Panc1 (cell line): ENCODE results near the gene NDE1. TPM values are rescaled to one million over a fixed set of nuclear protein-coding genes. Genes with fewer than 3 reads are reported as not detected.

Experiments
- ATAC-seq: fragments of 200-7000 bp; cut with Tn5 transposase; 2 replicates; pipeline ENCODE4 v1.9.1; 2020; ENCODE audit warnings: mild to moderate bottlenecking, moderate library complexity
- BruUV-seq: library from RNA; stranded (reverse); fragments of 400-500 nt; replicated peaks from 2 replicates; lab custom pipeline; 2021; lab: Mats Ljungman, UMichigan
- CTCF ChIA-PET: fragments of 300-600 bp; sonication (Branson Sonifier 250); formaldehyde crosslinking; loops from one replicate; lab custom pipeline; 2022; ENCODE audit warnings: antibody characterized with exemption; lab: Charles Lee
- POLR2A ChIA-PET: fragments of 300-600 bp; sonication (Branson Sonifier 250); formaldehyde crosslinking; loops from one replicate; lab custom pipeline; 2022; ENCODE audit warnings: antibody characterized with exemption; lab: Charles Lee
- DNase-seq: peaks from one replicate; pipeline ENCODE4 v3.0.0-alpha.2; 2010; ENCODE audit warnings: low read depth, low spot score
- H3K27ac ChIP-seq: 2 replicates; pipeline ENCODE4 v1.5.1; 2011; ENCODE audit warnings: mild to moderate bottlenecking, low read length, inconsistent platforms
- H3K27me3 ChIP-seq: fragments of 200-500 bp; sonication (Bioruptor generic); 2 replicates; pipeline ENCODE4 v1.6.0; 2014; ENCODE audit warnings: low read length, inconsistent platforms; ENCODE audit not compliant: control insufficient read depth, insufficient read depth
- H3K36me3 ChIP-seq: fragments of 200-500 bp; sonication (Bioruptor generic); 2 replicates; pipeline ENCODE4 v1.5.1; 2014; ENCODE audit warnings: inconsistent platforms, mild to moderate bottlenecking, low read length, moderate library complexity; ENCODE audit not compliant: control insufficient read depth, insufficient read depth
- H3K4me1 ChIP-seq: 2 replicates; pipeline ENCODE4 v1.5.1; 2011; ENCODE audit warnings: inconsistent platforms, mild to moderate bottlenecking, low read length, moderate library complexity; ENCODE audit not compliant: control insufficient read depth, insufficient read depth
- H3K4me3 ChIP-seq, 2 experiments: 2 replicates each; pipeline ENCODE4 v1.5.1; 2011 to 2012; ENCODE audit warnings: low read depth in 2 of 2, low read length in 2 of 2, mild to moderate bottlenecking in 2 of 2, inconsistent platforms in 1 of 2, moderate library complexity in 1 of 2
- H3K9me3 ChIP-seq: fragments of 200-500 bp; sonication (Bioruptor generic); 2 replicates; pipeline ENCODE4 v1.5.1; 2014; ENCODE audit warnings: low read depth, mild to moderate bottlenecking, inconsistent platforms, low read length, moderate library complexity; ENCODE audit not compliant: control insufficient read depth, insufficient read depth
- CTCF ChIP-seq: fragments of 450-650 bp; IDR thresholded peaks from 2 replicates; pipeline ENCODE4 v1.5.1; 2017; ENCODE audit warnings: mild to moderate bottlenecking
- POLR2AphosphoS5 ChIP-seq: IDR thresholded peaks from 2 replicates; pipeline ENCODE4 v1.6.1; 2012; ENCODE audit warnings: mild to moderate bottlenecking, low read depth, low read length, moderate library complexity
- REST ChIP-seq, 2 experiments: IDR thresholded peaks; 2 replicates each; pipeline ENCODE4 v1.6.1; 2011 to 2012; ENCODE audit warnings: low read depth in 2 of 2, control low read depth in 1 of 2, low read length in 1 of 2, mild to moderate bottlenecking in 1 of 2, moderate library complexity in 1 of 2; ENCODE audit not compliant: insufficient read depth in 1 of 2
- SIN3A ChIP-seq: IDR thresholded peaks from 2 replicates; pipeline ENCODE4 v1.6.1; 2012; ENCODE audit warnings: low read depth, mild to moderate bottlenecking, low read length, moderate library complexity, borderline replicate concordance; ENCODE audit not compliant: insufficient read depth
- TCF7L2 ChIP-seq: IDR thresholded peaks from 2 replicates; pipeline ENCODE4 v1.6.1; 2011; ENCODE audit warnings: mild to moderate bottlenecking, low read depth, low read length, inconsistent platforms
- in situ Hi-C: cut with HindIII; loops from 2 replicates; pipeline ENCODE4 v1.10.0; 2016; ENCODE audit warnings: low sequenced_read_pairs, low pct_unique_long_range_greater_than_20kb
- intact Hi-C: fragments of 100-400 bp; cut with micrococcal nuclease; formaldehyde crosslinking; loops from one replicate; pipeline ENCODE4 v1.10.0; 2022; ENCODE audit not compliant: unreplicated experiment
- total RNA-seq: library from RNA; stranded (reverse); gene quantifications from one replicate; pipeline ENCODE4 v1.2.1, GENCODE V29; 2021; ENCODE audit not compliant: unreplicated experiment

The NDE1 gene
- total RNA-seq, 1 experiment from 2014 or later: 99.1 TPM

- ChIA-PET POLR2A (no interaction called here), CTCF (interaction anchor here (0.5 to 1.0 kb wide), 2 partner anchors 18 to 47 kb away, joined by 6 to 10 read pairs; no protein-coding TSS in a partner anchor)
- H3K36me3 ChIP-seq: no peaks in the 10 kb centered on the region
- no peak overlapping the region for H3K27ac ChIP-seq
- intact Hi-C loops: loop anchor here (5.0 to 10.0 kb wide), 3 partner anchors 47 to 420 kb away; no protein-coding TSS in a partner anchor
- H3K4me3 ChIP-seq: no peak overlapping the region
- H3K9me3 ChIP-seq: no peaks in the 10 kb centered on the region
- no peak for DNase-seq
- ATAC-seq: no peak
- no peaks in the 10 kb centered on the region; the same call in 1 of the 2 replicates for H3K27me3 ChIP-seq
- no TSS peak for BruUV-seq
- in situ Hi-C loops: no loop called here
- H3K4me1 ChIP-seq: no peaks in the 10 kb centered on the region; the same call in 1 of the 2 replicates
- TF ChIP-seq REST (IDR thresholded peaks at IDR 0.05; ENCODE audit: insufficient read depth in 1 of 2, low read depth in 2 of 2, low read length in 1 of 2) (no peak), TCF7L2 (no peak), SIN3A (no peak), POLR2AphosphoS5 (no peak), CTCF (no peak)
Measured at GRCh38 chr16:15775209-15775608, 125.2 kb downstream of the NDE1 start.

- DNase-seq (no peak), ATAC-seq (no peak)
- no peak for TF ChIP-seq TCF7L2
- TF ChIP-seq POLR2AphosphoS5: no peak
- no peak for TF ChIP-seq CTCF
- no peak for TF ChIP-seq SIN3A
- TF ChIP-seq REST (IDR thresholded peaks at IDR 0.05; ENCODE audit: insufficient read depth in 1 of 2, low read depth in 2 of 2, low read length in 1 of 2): no peak
- Histone ChIP-seq H3K9me3 (no peaks in the 10 kb centered on the region), H3K27ac (no peak overlapping the region), H3K27me3 (no peaks in the 10 kb centered on the region; the same call in 1 of the 2 replicates), H3K4me1 (no peaks in the 10 kb centered on the region; the same call in 1 of the 2 replicates), H3K4me3 (no peak overlapping the region), H3K36me3 (no peaks in the 10 kb centered on the region)
- BruUV-seq: no TSS peak
- POLR2A ChIA-PET: no interaction called here
- in situ Hi-C loops (no loop called here), intact Hi-C loops (loop anchor here (5.0 to 10.0 kb wide), 3 partner anchors 47 to 419 kb away; no protein-coding TSS in a partner anchor)
- CTCF ChIA-PET: interaction anchor here (0.5 kb wide), 1 partner anchor 19 kb away, joined by 10 read pairs; no protein-coding TSS in a partner anchor
Measured at GRCh38 chr16:15775663-15776304, 125.7 kb downstream of the NDE1 start.
